Measurements from ENCODE around the gene CLEC20A. TPM values are rescaled to one million over a fixed set of nuclear protein-coding genes. Genes with fewer than 3 reads are reported as not detected.

CLEC20A gene
- total and polyA plus RNA-seq, 2 donors (not counting 1 experiment from before 2014, with no cell fraction given): 4.9 to 5.2 TPM

DNA sequence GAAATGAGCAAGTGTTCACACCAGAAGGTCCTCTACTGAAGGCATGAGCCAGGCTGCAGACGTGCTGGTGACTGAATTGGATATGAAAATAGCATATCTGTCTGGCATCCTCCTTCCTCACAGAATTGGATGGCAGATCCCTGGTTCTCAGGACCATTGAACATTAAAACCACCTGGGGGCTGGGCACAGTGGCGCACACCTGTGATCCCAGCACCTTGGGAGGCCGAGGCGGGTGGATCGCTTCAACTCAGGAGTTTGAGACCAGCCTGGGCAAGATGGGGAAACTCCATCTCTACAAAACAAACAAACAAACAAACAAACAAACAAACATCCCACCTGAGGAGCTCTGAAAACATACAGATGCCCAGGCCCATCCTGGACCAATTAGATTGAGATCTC lies 39.6 kb upstream of the CLEC20A start:
- H3K4me3 ChIP-seq (ENCODE audit: control extremely low read depth in 1 of 5, extremely low read depth in 1 of 5, insufficient read depth in 1 of 5, low read depth in 2 of 5, low read length in 4 of 5): no peak overlapping the region
- H3K9me3 ChIP-seq (ENCODE audit: control extremely low read depth in 1 of 3, control insufficient read depth in 2 of 3, insufficient read depth in 1 of 3, low read length in 2 of 3): no peaks in the 10 kb centered on the region
- no peak overlapping the region for H3K4me2 ChIP-seq (replicated peaks; ENCODE audit: low read depth, low read length, poor library complexity, severe bottlenecking)
- 95% methylated on average over 3 of the region's 5 CpGs for WGBS (ENCODE audit: insufficient coverage)
- DNase-seq: no peak
- POLR2A ChIA-PET: no interaction called here
- H3K36me3 ChIP-seq (replicated peaks in 1 of 2; ENCODE audit: control extremely low read depth in 1 of 2, control insufficient read depth in 1 of 2, extremely low read depth in 1 of 2, insufficient read depth in 2 of 2, low read length in 1 of 2): no peaks in the 10 kb centered on the region
- no peaks in the 10 kb centered on the region for H3K27me3 ChIP-seq (replicated peaks in 1 of 4; ENCODE audit: control extremely low read depth in 1 of 4, control insufficient read depth in 3 of 4, insufficient read depth in 4 of 4, low read length in 3 of 4)
- CTCF ChIA-PET: interaction anchor here (0.6 to 18.9 kb wide), 3 partner anchors 223 to 466 kb away, joined by 3 to 594 read pairs (median 3); no protein-coding TSS in a partner anchor
- H3K4me3 Mint-ChIP-seq: no peak overlapping the region
- H3K9ac ChIP-seq (ENCODE audit: low read length): no peak overlapping the region
- H4K20me1 ChIP-seq (ENCODE audit: control insufficient read depth, insufficient read depth, low read length, poor library complexity, severe bottlenecking): no peaks in the 10 kb centered on the region
- no peak overlapping the region for H3K27ac Mint-ChIP-seq
- H3K4me1 ChIP-seq (ENCODE audit: control insufficient read depth in 2 of 2, insufficient read depth in 2 of 2, low read length in 2 of 2): peaks cover 0 to 9% of the 10 kb centered on the region in 2 donors
- H2AFZ ChIP-seq (ENCODE audit: insufficient read depth, low read depth, low read length, poor library complexity, severe bottlenecking): no peak overlapping the region
- peaks cover 8% of the 10 kb centered on the region for H3K4me1 Mint-ChIP-seq
- H3K79me2 ChIP-seq (ENCODE audit: control insufficient read depth, insufficient read depth, low read length): no peaks in the 10 kb centered on the region
- H3K27me3 Mint-ChIP-seq: no peaks in the 10 kb centered on the region
- no peak for TF ChIP-seq EZH2 (IDR thresholded peaks at IDR 0.05; ENCODE audit: borderline replicate concordance, insufficient read depth, low read depth, low read length, poor library complexity, severe bottlenecking)
- TF ChIP-seq, protein P1, sequence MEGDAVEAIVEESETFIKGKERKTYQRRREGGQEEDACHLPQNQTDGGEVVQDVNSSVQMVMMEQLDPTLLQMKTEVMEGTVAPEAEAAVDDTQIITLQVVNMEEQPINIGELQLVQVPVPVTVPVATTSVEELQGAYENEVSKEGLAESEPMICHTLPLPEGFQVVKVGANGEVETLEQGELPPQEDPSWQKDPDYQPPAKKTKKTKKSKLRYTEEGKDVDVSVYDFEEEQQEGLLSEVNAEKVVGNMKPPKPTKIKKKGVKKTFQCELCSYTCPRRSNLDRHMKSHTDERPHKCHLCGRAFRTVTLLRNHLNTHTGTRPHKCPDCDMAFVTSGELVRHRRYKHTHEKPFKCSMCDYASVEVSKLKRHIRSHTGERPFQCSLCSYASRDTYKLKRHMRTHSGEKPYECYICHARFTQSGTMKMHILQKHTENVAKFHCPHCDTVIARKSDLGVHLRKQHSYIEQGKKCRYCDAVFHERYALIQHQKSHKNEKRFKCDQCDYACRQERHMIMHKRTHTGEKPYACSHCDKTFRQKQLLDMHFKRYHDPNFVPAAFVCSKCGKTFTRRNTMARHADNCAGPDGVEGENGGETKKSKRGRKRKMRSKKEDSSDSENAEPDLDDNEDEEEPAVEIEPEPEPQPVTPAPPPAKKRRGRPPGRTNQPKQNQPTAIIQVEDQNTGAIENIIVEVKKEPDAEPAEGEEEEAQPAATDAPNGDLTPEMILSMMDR (IDR thresholded peaks at IDR 0.05): no peak
- intact Hi-C loops (cut with micrococcal nuclease): no loop called here
- H3K9me3 Mint-ChIP-seq (ENCODE audit: insufficient read depth): no peaks in the 10 kb centered on the region
- no peak for ATAC-seq (ENCODE audit: low read depth)
- H3K27ac ChIP-seq (ENCODE audit: low read length in 2 of 2): no peak overlapping the region

DNA sequence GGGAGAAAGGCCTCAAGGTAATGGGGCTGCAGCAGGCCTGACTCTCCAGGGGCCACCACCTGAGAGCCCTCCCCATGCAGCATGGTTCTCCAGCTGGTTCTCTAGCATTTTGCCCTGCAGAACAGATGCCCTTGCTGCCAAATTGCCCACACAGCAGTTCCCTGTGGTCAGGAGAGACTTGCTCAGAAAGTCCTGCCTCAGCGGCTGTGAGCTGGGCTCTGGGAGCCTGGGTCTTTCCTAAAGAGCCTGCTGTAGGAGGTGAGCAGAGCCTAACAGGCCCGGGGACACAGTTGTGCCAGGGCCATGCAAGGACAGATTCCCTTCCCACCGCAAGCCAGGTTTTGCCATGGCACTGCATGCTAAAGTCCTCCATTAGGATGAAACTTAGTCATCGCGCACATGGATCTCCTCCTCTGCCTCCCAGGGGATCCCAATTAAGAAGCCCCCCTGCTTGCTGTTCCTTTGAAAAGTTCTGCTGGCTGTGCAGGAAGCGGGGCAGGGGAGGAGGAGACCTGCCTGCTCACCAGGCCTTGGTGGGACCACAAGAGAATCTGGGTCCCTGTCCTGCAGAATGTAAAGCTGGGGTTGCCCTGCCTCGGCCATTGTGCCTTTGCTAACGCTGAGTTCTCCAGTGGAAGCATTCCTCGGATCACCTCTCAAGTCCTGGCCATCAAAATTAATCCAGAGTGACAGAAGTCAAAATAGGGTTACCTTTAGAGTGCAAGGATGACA lies 37.5 kb upstream of the CLEC20A start:
- H3K4me2 ChIP-seq (replicated peaks; ENCODE audit: low read depth, low read length, poor library complexity, severe bottlenecking): no peak overlapping the region
- H3K9ac ChIP-seq (ENCODE audit: low read length): no peak overlapping the region
- H3K4me1 ChIP-seq (ENCODE audit: control insufficient read depth in 2 of 2, insufficient read depth in 2 of 2, low read length in 2 of 2): peaks cover 0 to 9% of the 10 kb centered on the region in 2 donors
- H3K27ac Mint-ChIP-seq: no peak overlapping the region
- no peak overlapping the region for H3K4me3 Mint-ChIP-seq
- intact Hi-C loops (cut with micrococcal nuclease): loop anchor here (5.0 kb wide), 1 partner anchor 548 kb away; the partner anchor contains the start of gene TOR3A
- no peak overlapping the region for H3K4me3 ChIP-seq (ENCODE audit: control extremely low read depth in 1 of 5, extremely low read depth in 1 of 5, insufficient read depth in 1 of 5, low read depth in 2 of 5, low read length in 4 of 5)
- peaks cover 4% of the 10 kb centered on the region for H3K4me1 Mint-ChIP-seq
- H3K9me3 ChIP-seq (ENCODE audit: control extremely low read depth in 1 of 3, control insufficient read depth in 2 of 3, insufficient read depth in 1 of 3, low read length in 2 of 3): no peaks in the 10 kb centered on the region
- ChIA-PET POLR2A (no interaction called here), CTCF (interaction anchor here (0.6 to 18.9 kb wide), 14 partner anchors 8 to 841 kb away, joined by 3 to 594 read pairs (median 4); no protein-coding TSS in a partner anchor)
- no peak for TF ChIP-seq EZH2 (IDR thresholded peaks at IDR 0.05; ENCODE audit: borderline replicate concordance, insufficient read depth, low read depth, low read length, poor library complexity, severe bottlenecking)
- TF ChIP-seq, protein P1 (IDR thresholded peaks at IDR 0.05): no peak
- H3K27ac ChIP-seq (ENCODE audit: low read length in 2 of 2): no peak overlapping the region
- 98% methylated on average over 9 of the region's 9 CpGs for WGBS (ENCODE audit: insufficient coverage)
- H3K27me3 ChIP-seq (replicated peaks in 1 of 4; ENCODE audit: control extremely low read depth in 1 of 4, control insufficient read depth in 3 of 4, insufficient read depth in 4 of 4, low read length in 3 of 4): no peaks in the 10 kb centered on the region
- ATAC-seq (ENCODE audit: low read depth): no peak
- H3K27me3 Mint-ChIP-seq: no peaks in the 10 kb centered on the region
- H3K9me3 Mint-ChIP-seq (ENCODE audit: insufficient read depth): no peaks in the 10 kb centered on the region
- H4K20me1 ChIP-seq (ENCODE audit: control insufficient read depth, insufficient read depth, low read length, poor library complexity, severe bottlenecking): no peaks in the 10 kb centered on the region
- H3K36me3 ChIP-seq (replicated peaks in 1 of 2; ENCODE audit: control extremely low read depth in 1 of 2, control insufficient read depth in 1 of 2, extremely low read depth in 1 of 2, insufficient read depth in 2 of 2, low read length in 1 of 2): no peaks in the 10 kb centered on the region
- no peak overlapping the region for H2AFZ ChIP-seq (ENCODE audit: insufficient read depth, low read depth, low read length, poor library complexity, severe bottlenecking)
- H3K79me2 ChIP-seq (ENCODE audit: control insufficient read depth, insufficient read depth, low read length): no peaks in the 10 kb centered on the region
- DNase-seq: no peak
